Measurements from ENCODE around the gene DNAJB6.

Gene DNAJB6

GRCh38 chr7:157405914-157406810, 69.4 kb downstream of the DNAJB6 start:
- POLR2A ChIA-PET: no interaction called here
- CTCF ChIA-PET: interaction anchor here (0.5 to 1.3 kb wide), 3 partner anchors 8 to 1547 kb away, joined by 3 to 7 read pairs (median 3); no protein-coding TSS in a partner anchor
- TF ChIP-seq NFRKB (IDR thresholded peaks at IDR 0.05) (no peak), FOXK2 (IDR thresholded peaks at IDR 0.05) (no peak), SP1 (IDR thresholded peaks at IDR 0.05) (no peak), TARDBP (IDR thresholded peaks at IDR 0.05) (no peak), L3MBTL2 (conservative IDR thresholded peaks at IDR 0.05) (no peak), HDGF (IDR thresholded peaks at IDR 0.05; ENCODE audit: borderline replicate concordance) (no peak), PKNOX1 (IDR thresholded peaks at IDR 0.05) (no peak), BHLHE40 (IDR thresholded peaks at IDR 0.05; ENCODE audit: borderline replicate concordance) (no peak), FOXM1 (IDR thresholded peaks at IDR 0.05; ENCODE audit: borderline replicate concordance) (no peak), ELF4 (IDR thresholded peaks at IDR 0.05) (no peak), SUZ12 (IDR thresholded peaks at IDR 0.05) (no peak), LEF1 (IDR thresholded peaks at IDR 0.05; ENCODE audit: borderline replicate concordance) (no peak), ARNT (IDR thresholded peaks at IDR 0.05) (no peak), ZNF384 (IDR thresholded peaks at IDR 0.05) (no peak), CTBP1 (IDR thresholded peaks at IDR 0.05; ENCODE audit: borderline replicate concordance) (no peak), FOXA1 (IDR thresholded peaks at IDR 0.05) (no peak)
- peak; percentile 55 for DNase-seq (ENCODE audit: extremely low spot score)

GRCh38 chr7:157406971-157407370, 70.2 kb downstream of the DNAJB6 start:
- POLR2A ChIA-PET: no interaction called here
- CTCF ChIA-PET: interaction anchor here (0.5 to 1.3 kb wide), 2 partner anchors 9 to 1548 kb away, joined by 3 to 7 read pairs; no protein-coding TSS in a partner anchor
- TF ChIP-seq TARDBP (IDR thresholded peaks at IDR 0.05): no peak
- no peak for TF ChIP-seq FOXM1 (IDR thresholded peaks at IDR 0.05; ENCODE audit: borderline replicate concordance)
- no peak for TF ChIP-seq HDGF (IDR thresholded peaks at IDR 0.05; ENCODE audit: borderline replicate concordance)
- no peak for TF ChIP-seq ZNF384 (IDR thresholded peaks at IDR 0.05)
- no peak for TF ChIP-seq SUZ12 (IDR thresholded peaks at IDR 0.05)
- TF ChIP-seq PKNOX1 (IDR thresholded peaks at IDR 0.05): no peak
- no peak for TF ChIP-seq ELF4 (IDR thresholded peaks at IDR 0.05)
- no peak for TF ChIP-seq SP1 (IDR thresholded peaks at IDR 0.05)
- DNase-seq (ENCODE audit: extremely low spot score): no peak

DNA sequence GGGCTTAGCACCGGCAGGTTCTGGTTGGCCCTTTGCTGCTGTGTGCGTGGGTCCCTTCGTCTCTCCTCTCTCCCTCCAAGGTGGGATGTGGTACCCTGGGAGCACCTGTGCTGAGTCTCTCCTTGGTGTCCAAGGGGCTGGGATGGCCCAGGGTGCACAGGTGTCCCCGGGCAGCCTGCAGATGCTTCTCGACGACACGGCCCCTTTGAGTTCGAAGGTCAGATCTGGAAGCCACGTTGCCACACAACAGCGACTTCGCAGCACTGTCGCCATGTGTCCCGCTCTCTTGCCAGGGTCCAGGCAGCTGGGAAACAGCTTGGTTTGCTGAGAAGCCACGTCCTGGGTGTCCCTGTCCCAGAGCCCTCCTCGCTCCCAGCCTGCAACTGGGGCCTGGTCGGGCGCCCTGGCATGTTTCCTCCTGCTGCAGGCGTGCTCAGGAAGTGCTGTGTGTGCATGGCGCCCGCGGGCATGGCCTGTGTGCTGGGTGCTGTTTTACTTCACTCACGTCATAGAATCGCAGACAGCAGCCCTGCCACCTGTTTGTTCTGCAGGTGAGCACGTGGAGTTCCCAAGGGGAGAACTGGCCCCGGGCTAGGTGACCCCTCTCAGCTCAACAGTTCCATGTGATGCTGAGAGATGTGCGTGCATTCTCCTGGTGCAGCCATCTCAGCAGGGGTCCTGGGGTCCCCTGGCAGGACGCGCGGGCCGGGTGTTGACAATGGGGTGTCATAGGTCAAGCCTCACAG, 70.9 kb downstream of the DNAJB6 start:
- TF ChIP-seq TARDBP (IDR thresholded peaks at IDR 0.05): no peak
- no peak for TF ChIP-seq HDGF (IDR thresholded peaks at IDR 0.05; ENCODE audit: borderline replicate concordance)
- no peak for TF ChIP-seq SP1 (IDR thresholded peaks at IDR 0.05)
- no peak for TF ChIP-seq ELF4 (IDR thresholded peaks at IDR 0.05)
- no peak for TF ChIP-seq FOXA1 (IDR thresholded peaks at IDR 0.05)
- no peak for TF ChIP-seq FOXM1 (IDR thresholded peaks at IDR 0.05; ENCODE audit: borderline replicate concordance)
- TF ChIP-seq LEF1 (IDR thresholded peaks at IDR 0.05; ENCODE audit: borderline replicate concordance): no peak
- no peak for TF ChIP-seq ARNT (IDR thresholded peaks at IDR 0.05)
- no peak for TF ChIP-seq NFRKB (IDR thresholded peaks at IDR 0.05)
- no peak for TF ChIP-seq L3MBTL2 (conservative IDR thresholded peaks at IDR 0.05)
- no peak for DNase-seq (ENCODE audit: extremely low spot score)
- CTCF ChIA-PET: interaction anchor here (1.3 kb wide), 1 partner anchor 10 kb away, joined by 7 read pairs; no protein-coding TSS in a partner anchor
- POLR2A ChIA-PET: no interaction called here

DNA sequence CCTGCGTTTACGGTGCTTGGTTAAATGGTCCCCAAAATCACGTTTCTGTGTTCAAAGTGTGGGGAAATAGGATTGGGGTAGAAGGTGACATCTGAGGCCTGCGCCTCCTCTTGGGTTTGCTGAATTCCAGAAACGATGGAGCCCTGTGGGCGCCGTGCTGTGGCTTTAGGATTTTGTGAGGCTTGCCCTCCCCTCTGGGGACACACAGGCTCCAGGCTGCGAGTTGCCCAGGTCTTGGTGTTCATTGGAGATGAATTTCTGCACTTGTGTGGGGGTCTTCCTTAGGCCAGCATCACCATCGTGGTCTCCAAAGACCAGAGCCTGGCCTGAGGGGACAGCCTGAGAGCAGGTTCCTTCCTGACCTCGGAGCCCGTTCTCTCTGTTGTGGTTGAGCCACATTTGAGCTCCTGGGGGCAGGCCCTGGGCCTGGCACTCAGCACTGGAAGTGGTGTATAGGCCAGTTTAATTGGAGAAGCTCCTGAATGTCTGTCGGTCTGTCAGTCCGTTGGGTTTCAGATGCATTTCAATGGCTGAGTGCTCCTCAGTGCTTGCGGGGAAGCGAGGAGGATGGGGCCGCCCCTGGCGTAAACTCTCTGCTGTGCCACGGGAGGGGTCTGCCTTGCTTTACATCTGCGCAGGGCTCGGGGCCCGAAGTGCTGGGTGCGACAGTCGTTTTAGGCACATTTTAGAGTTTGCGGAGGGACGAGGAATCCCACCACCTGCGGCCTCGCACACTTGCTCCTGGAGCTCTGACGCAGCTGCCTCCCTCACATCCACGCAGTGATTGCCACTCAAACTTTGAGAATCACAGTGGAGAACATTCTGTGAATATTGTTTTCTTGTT, 71.7 kb downstream of the DNAJB6 start:
- ChIA-PET POLR2A (no interaction called here), CTCF (no interaction called here)
- DNase-seq (ENCODE audit: extremely low spot score): no peak
- TF ChIP-seq BHLHE40 (IDR thresholded peaks at IDR 0.05; ENCODE audit: borderline replicate concordance): no peak

GRCh38 chr7:157409149-157409752, 72.4 kb downstream of the DNAJB6 start:
- no peak for DNase-seq (ENCODE audit: extremely low spot score)
- ChIA-PET POLR2A (no interaction called here), CTCF (no interaction called here)
- TF ChIP-seq NFRKB (IDR thresholded peaks at IDR 0.05) (no peak), PKNOX1 (IDR thresholded peaks at IDR 0.05) (no peak), ZNF384 (IDR thresholded peaks at IDR 0.05) (no peak), FOXA1 (IDR thresholded peaks at IDR 0.05) (no peak), SP1 (IDR thresholded peaks at IDR 0.05) (no peak)
